Measurements from ENCODE around the gene SHROOM3.

DNA sequence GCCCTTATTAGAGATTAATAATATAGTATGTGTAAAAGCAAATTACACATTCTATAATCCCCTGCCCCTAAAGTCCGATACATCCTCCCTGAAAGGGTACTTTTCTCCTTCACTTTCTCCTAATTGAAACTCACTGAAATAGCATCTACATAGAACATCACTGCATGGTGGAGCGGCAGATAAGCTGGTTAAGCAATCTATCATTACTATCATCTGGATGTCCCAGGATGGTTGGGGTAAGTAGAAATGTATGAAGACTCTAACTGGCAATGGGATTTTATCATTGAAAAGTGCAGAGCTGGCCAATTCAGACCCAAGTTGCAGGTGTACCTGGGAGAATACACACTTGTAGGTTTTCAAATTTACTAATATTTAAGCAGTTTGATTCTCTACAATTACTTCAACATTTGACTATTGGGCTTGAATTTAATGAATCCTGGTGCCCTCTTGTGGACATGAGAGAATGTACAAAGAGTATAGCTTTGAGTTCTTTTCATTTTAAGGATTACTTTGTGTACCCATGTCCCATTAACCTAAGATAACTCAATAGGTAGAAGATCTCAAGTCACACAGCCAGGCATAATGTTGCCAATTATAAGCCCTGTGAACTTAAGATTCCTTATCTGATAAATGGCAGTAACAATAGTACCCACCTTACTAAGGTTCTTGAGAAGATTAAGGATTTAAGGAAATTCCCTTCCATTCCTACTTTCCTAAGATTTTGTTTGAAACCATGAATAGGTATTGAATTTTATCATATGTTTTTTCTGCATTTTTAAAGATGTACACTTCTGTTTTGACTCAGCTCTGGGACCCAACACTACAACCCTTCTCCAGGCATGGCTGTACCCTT, 69.8 kb downstream of the SHROOM3 start:
- TF ChIP-seq, protein P1, sequence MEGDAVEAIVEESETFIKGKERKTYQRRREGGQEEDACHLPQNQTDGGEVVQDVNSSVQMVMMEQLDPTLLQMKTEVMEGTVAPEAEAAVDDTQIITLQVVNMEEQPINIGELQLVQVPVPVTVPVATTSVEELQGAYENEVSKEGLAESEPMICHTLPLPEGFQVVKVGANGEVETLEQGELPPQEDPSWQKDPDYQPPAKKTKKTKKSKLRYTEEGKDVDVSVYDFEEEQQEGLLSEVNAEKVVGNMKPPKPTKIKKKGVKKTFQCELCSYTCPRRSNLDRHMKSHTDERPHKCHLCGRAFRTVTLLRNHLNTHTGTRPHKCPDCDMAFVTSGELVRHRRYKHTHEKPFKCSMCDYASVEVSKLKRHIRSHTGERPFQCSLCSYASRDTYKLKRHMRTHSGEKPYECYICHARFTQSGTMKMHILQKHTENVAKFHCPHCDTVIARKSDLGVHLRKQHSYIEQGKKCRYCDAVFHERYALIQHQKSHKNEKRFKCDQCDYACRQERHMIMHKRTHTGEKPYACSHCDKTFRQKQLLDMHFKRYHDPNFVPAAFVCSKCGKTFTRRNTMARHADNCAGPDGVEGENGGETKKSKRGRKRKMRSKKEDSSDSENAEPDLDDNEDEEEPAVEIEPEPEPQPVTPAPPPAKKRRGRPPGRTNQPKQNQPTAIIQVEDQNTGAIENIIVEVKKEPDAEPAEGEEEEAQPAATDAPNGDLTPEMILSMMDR (IDR thresholded peaks at IDR 0.05) = peak in 5 of 7 experiments; percentile 38 to 68 (median 62)
- TF ChIP-seq POLR2A (IDR thresholded peaks at IDR 0.05) = no peak
- no peak for TF ChIP-seq POLR2AphosphoS5 (IDR thresholded peaks at IDR 0.05)
- TF ChIP-seq EP300 (IDR thresholded peaks at IDR 0.05) = no peak

Measured in stomach (tissue), 4 donors.